Ovary (tissue), 9 donors: ENCODE data around the gene PRR16. TPM values are rescaled to one million over a fixed set of nuclear protein-coding genes. Genes with fewer than 3 reads are reported as not detected.

ENCODE experiments used
- DNase-seq, 5 donors: peaks; one replicate each; pipeline ENCODE4 v3.0.0-alpha.2; 2019 to 2020
- H3K27ac ChIP-seq, 2 donors: fragments of 200-600 bp; one replicate each; pipeline versions ENCODE4 v1.5.1 to v1.8.0; 2019 to 2022
- H3K27me3 ChIP-seq: fragments of 200-600 bp; one replicate; pipeline ENCODE4 v1.8.0; 2022
- H3K36me3 ChIP-seq: fragments of 200-600 bp; sonication (generic); one replicate; pipeline ENCODE4 v1.5.1; 2019
- H3K4me1 ChIP-seq: one replicate; pipeline ENCODE4 v1.8.1; 2013; ENCODE audit warnings: mild to moderate bottlenecking, moderate library complexity; ENCODE audit not compliant: insufficient read depth
- H3K4me3 ChIP-seq: fragments of 200-600 bp; sonication (generic); one replicate; pipeline ENCODE4 v1.5.1; 2017
- H3K9me3 ChIP-seq, 2 donors: fragments of 200-600 bp in 1 of 2; sonication (generic) in 1 of 2; one replicate each; pipeline versions ENCODE4 v1.5.1 to v1.8.1; 2013 to 2019; ENCODE audit warnings: mild to moderate bottlenecking in 1 of 2, moderate library complexity in 1 of 2
- CTCF ChIP-seq, 3 donors: fragments of 450-650 bp in 2 of 3; fragments of 200-600 bp in 1 of 3; IDR thresholded peaks; one replicate each; pipeline versions ENCODE4 v1.5.1 to v1.8.0; 2016 to 2022; ENCODE audit warnings: antibody characterized with exemption in 3 of 3, mild to moderate bottlenecking in 1 of 3
- EP300 ChIP-seq: sonication (generic); formaldehyde crosslinking; IDR thresholded peaks from one replicate; pipeline ENCODE4 v1.6.1; 2017; ENCODE audit warnings: antibody characterized with exemption
- POLR2A ChIP-seq: fragments of 450-650 bp; IDR thresholded peaks from one replicate; pipeline ENCODE4 v1.6.1; 2017; ENCODE audit warnings: antibody characterized with exemption, mild to moderate bottlenecking, moderate library complexity
- WGBS, 3 donors: extraction: QIAGEN DNeasy Blood & Tissue Kit in 1 of 3; methylation state at CpG; one replicate each; pipeline versions ENCODE4 v1.1.5 to v1.1.7; 2013 to 2017; 5-methylcytosine and 5-hydroxymethylcytosine counted together
- intact Hi-C, 4 donors: fragments of 100-400 bp; cut with DNase I; formaldehyde crosslinking; loops; one replicate each; pipeline versions ENCODE4 v1.11.0 to v1.15.1; 2022 to 2023
- polyA plus RNA-seq, 2 donors: library from polyadenylated mRNA; stranded (reverse); fragments of 200-250 nt in 1 of 2; fragments of 350-450 nt in 1 of 2; fragmentation: Illumina TruSeq in 1 of 2; extraction: RNeasy Lipid Tissue Mini Kit (QIAGEN cat#74804) in 1 of 2; gene quantifications; one replicate each; pipeline ENCODE4 v1.2.3, GENCODE V29; 2013 to 2014
- total RNA-seq, 7 donors: library from RNA; depleted of rRNA in 2 of 7; stranded (reverse); fragments of >200 nt in 2 of 7; fragmentation: NEBNext Ultra II Directional in 3 of 7; extraction: Animal tissue kit (Norgen Biotek cat#: 25700) in 3 of 7; gene quantifications; one replicate each; pipeline versions ENCODE4 v1.1.0 to v1.2.4, GENCODE V29; 2016 to 2023
- donor health status: DM: no; HTN: no; CAD: no; lungs with moderate emphysema.
- donor health status: DM: no; HTN: no; CAD: no.
- donor health status: Bipolar disorder and iron deficiency.
- donor health status: DM: yes; HTN: yes; CAD: no.
- donor health status: DM: no; HTN: no; CAD: no.
- donor health status: DM: yes; HTN: yes; CAD: no.

PRR16 gene
- total and polyA plus RNA-seq, 9 donors = 1.5 to 11.0 (median 4.6) TPM

DNA sequence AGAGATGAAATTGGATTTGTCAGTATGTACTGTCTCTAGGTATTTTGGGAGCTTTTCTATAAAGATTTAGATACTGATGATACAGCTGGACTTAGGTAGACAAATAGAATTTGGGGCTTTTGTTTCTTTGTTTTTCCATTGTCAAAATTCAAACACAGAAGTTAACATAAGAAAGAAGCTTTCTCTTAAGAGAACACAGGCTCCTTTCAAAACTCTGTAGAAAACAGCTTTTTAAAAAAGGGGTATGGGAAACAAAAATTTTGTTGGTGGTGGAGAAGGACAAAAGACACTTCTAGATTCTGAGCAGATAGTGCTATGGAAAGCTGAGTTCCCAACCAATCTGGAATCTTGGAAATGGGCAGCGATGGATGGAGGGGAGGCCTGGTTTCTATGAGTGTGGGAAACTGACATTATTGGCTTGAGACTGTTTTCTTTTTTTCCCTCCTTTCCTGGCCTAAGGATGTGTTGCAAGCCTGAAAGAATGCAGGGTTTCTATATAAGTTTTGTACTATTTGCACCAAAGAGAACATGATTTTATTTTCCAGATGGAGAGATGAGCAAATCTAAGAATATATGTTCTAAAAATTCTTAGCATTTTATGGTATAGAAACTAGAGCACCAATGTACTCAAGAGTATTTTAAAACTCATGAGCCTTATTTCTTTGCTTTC is 240.0 kb downstream of the PRR16 start:
- Histone ChIP-seq H3K27me3 (no peaks in the 10 kb centered on the region), H3K27ac (no peak overlapping the region), H3K4me1 (no peaks in the 10 kb centered on the region), H3K36me3 (no peaks in the 10 kb centered on the region), H3K9me3 (no peaks in the 10 kb centered on the region), H3K4me3 (no peak overlapping the region)
- DNase-seq = no peak
- intact Hi-C loops = no loop called here
- TF ChIP-seq EP300 (no peak), CTCF (IDR thresholded peaks at IDR 0.05) (no peak), POLR2A (no peak)
- 51 to 62% (median 52%) methylated on average over 1 of the region's 1 CpG for WGBS, 3 donors

- Histone ChIP-seq H3K4me3 (no peak overlapping the region), H3K27me3 (no peaks in the 10 kb centered on the region), H3K4me1 (no peaks in the 10 kb centered on the region), H3K9me3 (no peaks in the 10 kb centered on the region), H3K36me3 (no peaks in the 10 kb centered on the region), H3K27ac (no peak overlapping the region)
- TF ChIP-seq CTCF (IDR thresholded peaks at IDR 0.05) (no peak), POLR2A (no peak), EP300 (no peak)
- intact Hi-C loops = no loop called here
- no peak for DNase-seq
These were observed 242.8 kb downstream of the PRR16 start for GRCh38 chr5:120706877-120707276.

DNA sequence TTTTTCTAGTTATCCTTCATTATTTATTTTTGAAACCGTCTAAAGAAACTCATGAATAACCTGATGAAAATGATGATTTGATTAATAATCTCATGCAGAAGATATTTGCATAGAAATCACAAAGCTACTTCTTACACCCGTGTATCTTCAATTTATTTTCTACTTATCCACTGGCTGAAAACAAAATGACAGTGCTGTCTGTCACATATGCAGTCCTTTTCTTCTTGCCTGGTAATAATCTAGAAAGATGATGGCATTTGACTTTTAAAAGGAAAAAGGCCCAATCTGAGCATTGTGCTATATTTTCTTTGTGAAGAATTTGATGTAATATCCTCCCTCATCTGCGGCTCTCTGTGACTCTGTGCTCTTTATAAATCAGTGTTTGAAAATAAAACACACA is 253.3 kb downstream of the PRR16 start:
- no peak overlapping the region for H3K4me3 ChIP-seq
- no peaks in the 10 kb centered on the region for H3K9me3 ChIP-seq
- no peak overlapping the region for H3K27ac ChIP-seq
- TF ChIP-seq POLR2A = no peak
- TF ChIP-seq EP300 = no peak
- TF ChIP-seq CTCF (IDR thresholded peaks at IDR 0.05) = no peak
- no peaks in the 10 kb centered on the region for H3K4me1 ChIP-seq
- H3K36me3 ChIP-seq = no peaks in the 10 kb centered on the region
- H3K27me3 ChIP-seq = no peaks in the 10 kb centered on the region
- intact Hi-C loops = no loop called here
- DNase-seq = no peak
- whole genome bisulfite sequencing, 3 donors = 66 to 75% (median 67%) methylated on average over 3 of the region's 3 CpGs

GRCh38 chr5:120730214-120730613 is 266.1 kb downstream of the PRR16 start:
- no peak for DNase-seq
- no peaks in the 10 kb centered on the region for H3K9me3 ChIP-seq
- intact Hi-C loops = no loop called here
- TF ChIP-seq CTCF (IDR thresholded peaks at IDR 0.05) (no peak), EP300 (no peak), POLR2A (no peak)
- H3K4me1 ChIP-seq = no peaks in the 10 kb centered on the region
- H3K36me3 ChIP-seq = no peaks in the 10 kb centered on the region
- no peaks in the 10 kb centered on the region for H3K27me3 ChIP-seq
- H3K4me3 ChIP-seq = no peak overlapping the region
- H3K27ac ChIP-seq = no peak overlapping the region
